DMS 273 (cell line): ENCODE results near the gene GRM7.

Source experiments
- DNase-seq: peaks from one replicate; lab custom pipeline; 2025; ENCODE audit not compliant: unreplicated experiment; lab: John Stamatoyannopoulos, UW

GRM7 gene

GRCh38 chr3:7292362-7292761 is 431.4 kb downstream of the GRM7 start:
- no peak for DNase-seq

DNA sequence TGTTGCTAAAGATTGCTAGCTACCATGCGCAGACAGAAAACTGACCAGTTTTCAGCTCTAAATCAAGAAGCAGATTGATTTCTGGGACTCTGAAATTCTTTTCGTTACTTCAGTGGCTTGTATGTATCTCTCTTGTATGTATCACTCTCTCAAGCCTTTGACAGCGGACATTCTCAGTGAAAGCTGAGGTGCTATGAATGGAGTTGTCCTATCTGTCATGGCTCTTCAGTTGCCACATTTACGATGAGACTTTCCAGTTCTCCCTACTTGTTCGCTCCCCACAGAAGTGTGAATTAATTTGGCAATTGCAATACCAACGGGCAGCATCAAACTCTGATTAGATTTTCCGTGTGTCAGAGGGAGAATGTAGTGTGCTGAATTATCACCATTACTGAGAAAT is 432.4 kb downstream of the GRM7 start:
- no peak for DNase-seq

DNA sequence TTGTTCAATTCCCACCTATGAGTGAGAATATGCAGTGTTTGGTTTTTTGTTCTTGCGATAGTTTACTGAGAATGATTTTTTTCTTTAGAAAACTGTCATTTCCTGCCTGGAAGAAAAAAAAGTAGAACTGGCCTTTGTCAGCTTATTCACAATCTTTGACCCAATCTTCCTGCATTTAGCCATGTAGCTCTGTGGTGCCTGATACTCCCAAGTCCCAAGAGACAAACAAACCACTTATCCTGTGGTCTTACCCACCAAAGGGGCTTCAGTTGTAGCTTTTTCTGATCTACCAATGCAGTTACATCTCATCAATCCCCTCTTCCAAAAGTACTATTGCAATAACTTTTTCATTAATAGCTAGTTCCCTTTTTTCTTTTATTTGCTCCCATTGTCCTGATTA is 444.6 kb downstream of the GRM7 start:
- DNase-seq = no peak

GRCh38 chr3:7306901-7307300 is 446.0 kb downstream of the GRM7 start:
- DNase-seq = no peak

GRCh38 chr3:7307410-7307809 is 446.5 kb downstream of the GRM7 start:
- no peak for DNase-seq

DNA sequence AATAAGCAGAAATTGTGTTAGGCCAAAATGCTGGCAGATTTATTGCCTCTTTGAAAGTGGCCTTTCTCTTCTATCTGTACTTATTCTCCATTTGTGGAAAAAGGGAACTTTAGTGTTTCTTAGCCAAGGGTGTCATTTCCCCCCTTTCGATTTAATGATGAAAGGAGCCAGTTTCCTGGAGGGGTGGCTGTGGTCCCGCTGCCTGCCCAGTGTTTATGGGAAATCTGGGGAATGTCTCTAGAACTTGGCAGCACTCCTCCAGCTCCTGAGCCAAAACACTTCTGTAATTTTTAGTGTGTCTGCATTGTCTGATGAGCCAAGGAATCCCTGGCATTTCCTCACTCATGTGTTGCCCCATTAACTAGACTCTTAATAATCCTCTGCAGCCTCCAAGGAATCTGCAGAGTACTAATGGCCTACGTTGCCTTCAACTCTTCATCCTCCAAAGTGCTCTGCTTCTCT is 448.8 kb downstream of the GRM7 start:
- DNase-seq = no peak

GRCh38 chr3:7315037-7315436 is 454.1 kb downstream of the GRM7 start:
- no peak for DNase-seq

- no peak for DNase-seq
Measured at GRCh38 chr3:7322957-7323669, 462.2 kb downstream of the GRM7 start.

DNA sequence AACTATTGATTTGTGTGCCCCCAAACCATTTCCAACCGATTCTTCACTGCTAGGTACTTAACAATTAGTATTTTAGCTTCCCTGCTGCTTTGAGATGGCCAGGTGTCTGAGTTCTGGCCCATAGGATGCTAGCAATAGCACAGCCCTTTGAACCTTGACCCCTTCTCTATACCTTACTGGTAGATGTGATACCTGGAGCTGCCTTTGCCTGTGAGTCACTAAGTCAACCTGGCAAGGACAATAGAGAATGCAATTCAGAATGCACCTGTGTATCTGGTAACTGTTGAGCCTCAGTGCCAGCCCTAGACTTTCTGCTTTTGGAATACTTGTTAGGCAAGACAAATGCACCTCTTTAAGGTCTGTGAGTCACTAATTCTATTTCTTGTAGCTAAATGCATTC is 467.4 kb downstream of the GRM7 start:
- no peak for DNase-seq

DNA sequence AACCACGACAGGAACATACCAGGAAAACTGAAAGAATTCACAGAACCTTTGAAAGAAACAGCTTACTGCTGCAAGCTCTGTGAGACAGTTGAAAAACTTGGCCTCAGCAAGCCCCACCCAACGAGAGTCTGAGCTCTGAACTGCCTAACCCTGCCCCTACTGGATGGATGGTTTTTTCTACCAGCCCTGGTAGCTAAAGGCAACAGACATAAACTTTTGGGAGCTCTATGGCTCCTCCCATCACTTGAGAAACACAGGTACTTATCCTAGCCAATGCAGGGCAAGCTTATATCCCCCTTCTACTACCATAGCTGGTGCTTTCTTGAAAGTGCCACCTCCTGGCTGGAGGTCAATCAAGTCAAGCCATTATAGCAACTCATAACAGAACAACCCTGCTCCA is 471.8 kb downstream of the GRM7 start:
- DNase-seq = no peak

- DNase-seq = no peak
Measured at GRCh38 chr3:7333125-7333524, 472.2 kb downstream of the GRM7 start.

DNA sequence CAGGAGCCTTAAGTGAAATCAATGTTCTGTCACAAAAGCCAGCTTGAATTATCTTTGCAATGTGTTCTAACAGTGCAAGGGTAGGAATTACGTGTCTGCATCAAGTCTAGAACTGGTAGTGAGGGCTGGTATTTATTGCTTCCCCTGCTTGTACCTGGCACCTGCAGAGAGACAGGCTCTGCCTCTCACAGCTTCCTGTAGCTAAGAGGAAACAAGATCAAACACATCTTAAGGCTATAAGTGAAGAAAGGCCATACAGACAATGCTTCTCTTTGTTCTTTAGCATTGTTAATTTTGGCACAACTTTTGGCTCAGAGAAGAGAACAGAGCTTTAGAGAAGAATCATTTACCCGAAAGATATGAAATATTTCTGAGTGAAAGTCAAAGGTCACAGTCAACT is 479.9 kb downstream of the GRM7 start:
- DNase-seq = no peak

- DNase-seq = no peak
Measured at GRCh38 chr3:7346364-7346763, 485.4 kb downstream of the GRM7 start.

- no peak for DNase-seq
Measured at GRCh38 chr3:7357101-7357500, 496.2 kb downstream of the GRM7 start.

DNA sequence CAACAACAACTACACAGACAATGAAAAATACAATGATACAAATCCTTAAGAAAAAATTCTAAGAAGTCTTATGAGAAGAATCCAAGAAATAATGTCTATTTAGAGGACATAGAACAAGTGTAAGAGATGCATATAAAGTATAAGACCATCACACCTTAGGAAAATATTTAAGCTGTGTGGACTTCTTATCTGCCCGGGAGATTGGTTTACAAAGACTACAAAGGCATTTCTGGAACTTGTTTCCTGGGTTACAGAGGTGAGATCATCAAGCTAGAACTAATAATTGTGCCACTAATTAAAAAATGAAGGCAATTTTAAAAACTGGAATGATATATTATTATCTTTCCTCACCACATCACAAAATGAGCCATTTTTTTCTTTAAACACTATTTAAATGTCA is 507.1 kb downstream of the GRM7 start:
- no peak for DNase-seq

DNA sequence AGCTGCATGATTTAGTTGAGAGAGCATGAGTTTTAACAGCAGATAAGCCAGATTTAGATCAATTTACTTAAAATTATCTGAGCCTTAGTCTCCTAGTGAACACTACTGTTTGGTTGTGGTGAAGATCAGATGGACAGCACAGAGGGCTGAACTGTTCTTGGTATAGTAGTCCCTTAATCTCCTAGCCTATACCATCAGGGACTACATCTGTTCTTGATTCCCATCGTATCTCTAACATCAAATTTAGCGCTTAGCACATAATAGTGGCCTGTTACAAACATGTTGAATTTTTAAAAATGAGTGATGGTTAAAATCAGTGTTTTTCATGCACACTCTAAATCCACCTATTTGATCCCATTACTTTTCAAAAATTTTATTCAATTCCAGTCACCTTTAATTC is 507.7 kb downstream of the GRM7 start:
- no peak for DNase-seq

GRCh38 chr3:7371693-7372572 is 511.0 kb downstream of the GRM7 start:
- no peak for DNase-seq

DNA sequence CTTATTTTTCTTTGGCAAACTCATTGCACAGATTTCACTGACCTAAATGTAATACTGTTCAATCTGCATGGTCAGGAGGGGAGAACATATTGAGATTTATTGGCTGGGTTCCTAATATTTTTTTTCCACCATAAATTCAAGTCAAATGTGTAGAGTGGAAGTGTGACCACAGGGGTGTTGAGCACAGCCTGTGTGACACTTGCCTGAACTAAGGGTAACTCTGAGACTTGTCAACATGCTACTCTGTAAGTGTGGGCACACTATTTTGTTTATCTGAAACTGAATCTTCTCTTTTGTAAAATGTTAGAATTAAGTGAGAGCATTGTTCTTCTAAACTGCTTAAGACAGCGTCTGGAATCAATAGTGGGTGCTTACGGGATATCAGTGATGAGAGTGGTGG is 516.2 kb downstream of the GRM7 start:
- no peak for DNase-seq

DNA sequence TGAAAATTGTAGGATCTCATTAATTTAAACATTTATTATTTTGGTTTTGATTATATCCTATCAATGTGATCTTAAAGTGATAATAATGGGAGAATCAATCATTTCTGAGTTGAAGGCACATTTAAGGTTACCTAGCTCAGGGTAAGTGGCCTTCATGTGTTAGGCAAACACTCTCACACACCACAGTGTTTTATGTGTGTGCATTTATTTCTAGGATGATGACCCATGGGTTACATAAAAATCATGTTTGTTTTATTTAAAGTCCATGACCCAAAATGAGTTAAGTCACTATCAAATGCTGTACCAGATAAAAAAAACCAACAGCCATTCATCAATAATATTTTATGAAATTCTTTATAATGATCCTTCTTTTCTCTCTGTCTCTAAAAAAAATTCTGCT is 520.8 kb downstream of the GRM7 start:
- DNase-seq = no peak

DNA sequence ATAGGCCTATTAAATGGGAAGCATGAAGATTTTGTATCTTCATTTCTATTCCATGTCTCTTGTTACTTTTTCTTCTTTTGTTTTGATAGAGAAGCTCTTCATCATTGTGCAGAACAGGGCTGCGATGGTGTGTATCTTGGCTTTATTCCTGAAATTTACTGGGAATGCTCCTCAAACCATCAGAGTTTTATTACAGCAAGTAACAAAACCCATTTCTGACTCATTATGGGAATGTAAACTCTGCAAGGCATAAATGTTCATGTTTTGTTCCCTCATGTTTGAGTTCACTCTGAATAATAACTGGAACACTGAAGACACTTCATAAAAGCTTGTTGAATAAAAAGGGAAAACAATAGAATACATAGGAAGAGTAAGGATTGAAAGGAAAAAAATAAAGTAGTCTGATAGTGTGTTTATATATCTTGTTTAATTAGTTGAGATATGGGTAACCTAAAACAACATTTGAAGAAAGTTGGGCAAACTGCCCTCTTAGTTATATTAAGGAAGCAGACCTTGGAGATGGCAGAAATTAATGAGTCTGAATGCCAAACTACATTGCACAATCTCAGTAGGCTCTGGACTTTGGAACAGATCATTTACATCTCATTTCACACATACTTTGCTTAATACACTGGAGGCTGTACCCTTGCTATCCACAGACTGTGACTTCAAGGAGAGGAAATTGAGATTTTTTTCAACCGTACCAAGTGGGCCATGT is 521.5 kb downstream of the GRM7 start:
- no peak for DNase-seq

DNA sequence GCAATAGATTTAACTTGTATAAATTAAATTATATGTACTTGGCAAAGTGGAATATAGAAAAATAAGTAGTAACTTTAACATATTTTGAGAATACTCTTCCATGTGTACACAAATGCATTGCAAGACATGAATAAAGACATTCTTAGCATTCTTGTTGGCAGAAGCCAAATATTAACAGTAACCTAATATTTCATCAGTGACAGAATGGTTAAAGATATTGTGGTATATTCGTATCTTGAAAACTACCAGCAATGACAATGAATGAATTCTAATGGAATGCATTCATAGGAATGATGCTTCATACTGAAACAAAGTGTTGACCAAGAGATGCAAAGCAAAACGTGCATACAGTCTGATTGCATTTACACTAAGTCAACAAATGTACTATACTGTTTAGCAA is 524.7 kb downstream of the GRM7 start:
- no peak for DNase-seq

DNA sequence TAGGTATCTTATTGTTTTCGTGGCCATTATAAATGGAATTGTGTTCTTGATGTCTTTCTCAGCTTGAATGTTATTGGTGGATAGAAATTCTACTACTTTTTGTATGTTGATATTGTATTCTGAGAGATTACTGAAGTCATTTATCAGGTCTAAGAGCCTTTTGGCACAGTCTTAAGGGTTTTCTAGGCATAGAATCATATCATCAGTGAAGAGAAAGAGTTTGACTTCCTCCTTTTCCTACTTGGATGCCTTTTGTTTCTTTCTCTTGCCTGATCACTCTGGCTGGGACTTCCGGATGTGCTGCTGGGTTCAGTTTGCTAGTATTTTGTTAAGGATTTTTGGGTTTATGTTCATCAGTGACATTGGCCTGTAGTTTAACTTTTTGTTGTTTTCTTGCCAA is 527.1 kb downstream of the GRM7 start:
- DNase-seq = no peak
